NCI-H187 treated with DMSO at 0.1 percent for 48 hours (cell line): ENCODE data around the gene FGFR3.

Experiments used
- DNase-seq: peaks from one replicate; lab custom pipeline; 2025; lab: John Stamatoyannopoulos, UW

Gene FGFR3

DNA sequence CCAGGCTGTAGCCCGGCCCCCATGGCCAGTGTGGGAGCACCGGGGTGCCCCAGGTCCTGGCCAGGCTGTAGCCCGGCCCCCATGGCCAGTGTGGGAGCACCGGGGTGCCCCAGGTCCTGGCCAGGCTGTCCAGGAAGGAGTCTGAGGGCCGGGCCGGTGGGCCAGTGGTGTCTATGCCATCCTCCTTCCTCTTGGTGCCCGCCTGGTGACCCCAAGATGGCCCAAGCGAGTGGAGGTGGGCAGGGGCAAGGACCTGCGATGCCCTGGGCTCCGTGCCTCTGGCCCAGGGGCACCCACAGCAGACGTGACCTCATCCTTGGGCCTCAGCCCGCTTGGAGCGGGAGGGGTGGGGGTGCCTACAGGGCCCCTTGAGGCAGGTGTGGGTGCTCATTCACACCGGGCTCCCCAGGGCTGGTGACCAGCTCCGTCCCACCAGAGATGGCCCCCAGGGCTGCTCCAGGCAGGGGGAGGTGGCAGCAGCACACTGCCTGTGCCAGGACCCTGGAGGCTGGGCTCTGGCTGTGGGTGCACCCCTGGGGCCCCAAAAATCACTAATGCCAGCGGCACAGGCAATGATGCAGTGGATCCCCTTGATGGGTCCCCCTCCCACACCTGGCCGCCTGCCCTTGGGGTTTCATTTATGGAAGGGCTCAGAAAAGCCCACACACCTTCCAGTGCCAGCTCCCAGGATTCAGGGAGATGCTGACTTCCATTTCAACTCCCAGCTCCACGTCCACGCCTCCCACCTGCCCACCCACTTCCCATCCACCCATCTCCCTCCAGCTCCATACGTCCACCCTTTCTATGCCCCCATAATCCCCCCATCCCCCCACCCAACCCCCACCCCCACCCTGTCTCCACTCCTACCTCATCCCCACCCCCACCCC lies 36.0 kb upstream of the FGFR3 start:
- DNase-seq = no peak

DNA sequence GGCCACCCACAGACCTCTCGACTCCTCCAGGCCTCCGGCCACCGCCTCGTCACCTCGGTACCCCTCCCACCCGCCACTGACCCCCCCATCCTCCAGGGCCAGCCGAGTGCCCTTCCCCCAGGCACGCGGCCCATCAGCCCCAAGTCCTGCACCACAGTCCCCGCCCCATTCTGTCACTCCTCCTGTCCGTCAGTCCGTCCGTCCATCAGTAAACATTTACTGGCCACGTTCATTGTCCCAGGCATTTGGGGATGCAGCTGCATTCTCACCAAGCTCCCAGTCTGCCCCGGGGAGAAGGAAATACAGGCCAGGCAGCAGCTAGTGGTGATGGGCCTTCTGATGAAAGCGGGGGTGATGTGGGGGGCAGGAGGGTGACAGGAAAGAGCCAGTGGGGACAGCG lies 35.3 kb upstream of the FGFR3 start:
- DNase-seq = no peak

DNA sequence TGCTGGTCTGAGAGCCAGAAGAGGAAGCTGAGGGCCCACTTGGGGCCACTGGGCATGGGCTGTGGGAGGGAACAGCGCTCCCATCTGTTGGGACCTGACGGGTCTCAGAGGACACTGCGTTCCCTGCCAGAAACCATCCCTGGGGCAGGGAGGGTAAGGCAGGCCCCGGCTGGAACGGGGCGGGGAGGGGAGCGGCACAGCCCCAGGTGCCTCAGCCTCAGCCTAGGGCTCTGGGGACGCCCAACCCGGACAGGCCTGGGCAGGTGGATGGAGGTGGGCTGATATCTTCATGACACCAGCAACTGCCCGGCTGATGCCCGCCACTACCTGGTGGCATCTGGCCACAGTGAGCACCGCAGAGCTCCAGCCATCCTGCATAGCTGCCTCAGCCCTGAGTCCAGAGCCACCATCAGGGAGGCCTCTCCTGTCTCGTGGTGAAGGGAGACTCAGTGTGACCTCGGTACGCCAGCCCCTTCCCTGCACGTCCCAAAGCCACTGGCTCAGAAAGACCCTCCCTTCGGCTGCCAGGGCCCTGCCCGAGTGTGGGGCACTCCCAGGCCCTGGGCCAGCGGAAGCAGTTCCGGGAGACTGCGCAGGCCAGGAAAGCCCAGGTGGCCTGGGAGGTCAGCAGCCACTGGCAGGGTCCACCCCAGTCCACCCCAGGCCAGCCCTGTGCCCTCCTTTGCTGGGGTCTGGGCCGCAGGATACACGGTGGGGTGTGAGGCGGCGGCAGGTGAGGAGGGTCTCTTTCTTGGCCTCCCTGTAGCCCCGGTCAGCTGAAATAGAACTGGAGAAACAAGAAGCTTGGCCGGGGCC lies 34.6 kb upstream of the FGFR3 start:
- DNase-seq = no peak

DNA sequence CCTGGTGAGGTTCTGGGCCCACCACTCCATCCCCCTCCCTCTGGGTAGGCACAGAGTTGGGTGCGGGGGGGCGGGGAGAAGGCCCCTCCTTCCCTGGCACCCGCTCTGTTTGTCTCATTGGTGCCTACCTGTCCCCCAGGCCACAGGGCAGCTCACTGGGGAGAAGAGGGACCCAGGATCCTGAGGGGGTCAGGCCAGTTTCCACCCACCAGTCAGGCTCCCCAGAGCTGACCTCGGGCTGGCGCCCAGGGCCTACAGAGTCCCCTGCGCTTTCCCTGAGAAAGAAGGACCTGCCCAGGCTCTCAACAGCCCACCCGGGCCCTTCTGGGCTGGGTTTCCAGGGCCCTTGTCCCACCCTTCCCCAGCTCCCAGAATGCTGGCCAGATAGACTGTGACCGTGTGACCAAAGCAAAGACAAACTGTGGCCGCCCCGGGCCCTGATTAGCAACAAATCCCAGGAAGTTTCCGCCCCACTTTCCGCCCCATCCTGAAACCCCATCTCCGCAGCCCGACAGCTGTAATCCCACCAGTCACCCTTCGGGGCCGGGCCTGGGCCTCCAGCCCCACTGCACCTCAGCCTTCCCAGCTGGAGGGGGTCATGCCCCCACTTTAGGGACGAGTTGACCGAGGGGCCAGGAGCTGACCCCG lies 33.8 kb upstream of the FGFR3 start:
- no peak for DNase-seq

DNA sequence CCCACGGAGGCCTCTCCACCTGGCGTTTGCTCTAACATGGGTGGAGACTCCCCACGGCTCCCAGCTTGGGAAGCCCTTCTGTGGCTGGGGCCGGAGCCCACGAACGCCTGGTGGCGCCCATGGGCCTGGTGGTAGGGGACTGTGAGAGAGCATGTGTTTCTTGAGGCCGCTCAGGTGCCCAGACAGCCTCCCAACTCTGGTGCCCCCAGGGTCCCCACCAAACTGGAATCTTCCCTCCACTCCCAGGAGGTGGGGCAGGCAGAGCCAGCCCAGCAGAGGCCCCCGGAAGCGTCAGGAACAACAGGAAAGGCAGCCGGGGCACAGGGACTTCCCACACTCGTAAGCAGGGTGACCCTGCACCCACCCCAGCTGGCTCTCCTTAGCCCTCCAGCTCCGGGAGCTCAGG lies 33.3 kb upstream of the FGFR3 start:
- DNase-seq = no peak

DNA sequence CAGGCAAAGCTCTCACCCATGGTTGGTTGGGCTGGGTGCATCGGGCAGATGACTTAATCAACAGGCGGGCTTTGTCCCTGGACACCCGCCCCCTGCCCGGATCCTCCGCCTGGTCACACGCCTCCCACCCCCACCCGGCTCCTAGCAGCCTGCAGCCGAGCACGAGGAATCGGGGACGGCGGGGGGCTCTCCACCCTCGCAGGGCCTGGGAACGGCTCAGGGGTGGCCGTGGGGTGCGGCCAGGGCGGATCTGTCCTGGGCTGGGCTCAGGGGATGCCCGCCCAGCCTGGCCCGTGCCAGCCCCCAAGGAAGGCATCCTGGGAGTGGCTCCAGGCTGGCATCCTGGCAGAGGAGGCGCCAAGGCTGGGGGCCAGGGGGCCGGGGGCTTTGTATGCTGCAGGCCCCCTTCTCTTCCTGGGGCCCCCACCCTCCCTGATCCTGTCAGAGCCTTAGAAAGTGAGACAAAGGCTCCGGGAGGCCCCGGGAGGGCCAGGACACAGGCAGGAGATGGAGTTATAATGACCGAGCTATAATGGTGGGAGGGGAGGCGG lies 32.5 kb upstream of the FGFR3 start:
- DNase-seq = no peak

DNA sequence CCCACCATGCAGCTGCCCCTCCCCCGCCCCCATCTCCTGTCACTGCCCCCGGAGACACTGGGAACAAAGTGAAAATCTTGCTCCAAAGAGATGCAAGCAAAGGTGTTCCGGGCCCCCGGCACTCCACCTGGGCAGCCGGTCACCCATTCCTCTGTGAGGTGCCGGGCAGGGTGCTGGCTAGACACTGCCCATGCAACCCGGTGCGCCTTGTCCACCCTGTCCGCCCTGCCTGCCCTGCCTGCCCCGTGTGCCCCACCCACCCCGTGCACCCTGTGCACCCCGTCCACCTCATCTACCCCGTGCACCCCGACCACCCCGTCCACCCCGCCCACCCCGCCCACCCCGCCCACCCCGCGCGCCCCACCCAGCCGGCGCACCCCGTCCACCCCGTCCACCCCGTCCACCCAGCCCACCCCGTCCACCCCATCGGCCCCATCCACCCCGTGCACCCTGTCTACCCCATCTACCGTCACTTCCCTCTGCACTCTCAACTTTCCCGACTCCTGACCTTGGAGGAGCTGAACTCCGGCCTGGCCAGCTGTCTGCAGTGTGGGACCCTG lies 31.9 kb upstream of the FGFR3 start:
- no peak for DNase-seq

DNA sequence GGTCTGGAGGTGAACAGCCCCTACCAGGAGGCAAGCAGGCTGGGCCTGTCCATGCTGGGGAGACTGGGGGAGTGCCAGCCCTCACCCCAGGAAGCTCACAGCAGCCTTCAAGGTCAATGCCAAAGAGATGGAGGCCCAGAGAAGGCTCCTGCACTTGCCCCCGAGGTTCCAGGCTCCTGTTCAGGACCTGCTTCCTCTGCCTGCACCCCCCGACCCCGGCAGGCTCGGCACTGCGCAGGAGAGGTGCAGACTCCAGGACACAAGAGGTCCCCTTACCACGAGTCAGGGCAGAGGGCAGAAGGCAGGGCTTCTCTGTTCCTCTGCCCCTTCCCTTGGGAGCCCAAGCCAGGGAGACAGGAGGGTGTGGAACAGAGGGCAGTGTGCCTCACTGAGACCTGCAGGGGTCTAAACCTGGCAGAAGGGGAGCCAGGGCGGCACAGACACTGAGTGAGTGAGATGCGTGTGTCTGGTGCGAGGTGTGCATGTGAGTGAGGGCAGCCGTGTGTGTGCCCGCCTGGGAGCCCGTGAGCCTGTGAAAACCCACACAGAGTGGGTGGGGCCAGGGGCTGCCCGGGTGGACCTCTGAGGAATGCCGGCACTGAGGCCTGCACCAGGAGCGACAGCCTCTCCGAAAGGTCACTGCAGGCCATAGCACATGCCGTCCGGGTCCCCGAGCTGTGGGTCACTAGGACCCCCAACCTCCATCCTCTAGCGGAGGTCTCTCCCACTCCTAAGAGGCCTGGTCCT lies 30.7 kb upstream of the FGFR3 start:
- DNase-seq = no peak

DNA sequence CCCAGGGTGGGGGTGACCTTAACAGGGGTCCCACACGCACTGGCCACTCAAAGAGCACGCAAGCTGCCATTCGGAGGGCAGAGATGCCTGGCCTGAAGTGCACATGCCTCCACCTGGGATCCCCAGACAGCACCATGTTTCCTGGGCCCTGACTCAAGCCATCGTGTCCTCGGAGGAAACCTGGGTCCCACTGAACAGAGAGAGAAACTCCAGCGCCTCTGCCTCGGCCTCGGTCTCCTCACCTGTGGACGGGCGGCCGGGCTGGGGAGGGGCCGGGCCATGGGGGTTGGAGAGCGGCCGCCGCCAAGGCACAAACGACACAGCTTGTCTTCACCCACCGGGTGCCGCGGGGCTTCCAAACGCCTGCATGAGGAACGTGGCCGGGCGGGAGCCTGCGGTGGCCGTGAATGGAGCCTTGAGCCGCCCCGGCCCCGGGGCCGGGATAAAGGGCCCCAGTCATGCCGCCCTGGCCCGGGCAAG lies 30.0 kb upstream of the FGFR3 start:
- no peak for DNase-seq

DNA sequence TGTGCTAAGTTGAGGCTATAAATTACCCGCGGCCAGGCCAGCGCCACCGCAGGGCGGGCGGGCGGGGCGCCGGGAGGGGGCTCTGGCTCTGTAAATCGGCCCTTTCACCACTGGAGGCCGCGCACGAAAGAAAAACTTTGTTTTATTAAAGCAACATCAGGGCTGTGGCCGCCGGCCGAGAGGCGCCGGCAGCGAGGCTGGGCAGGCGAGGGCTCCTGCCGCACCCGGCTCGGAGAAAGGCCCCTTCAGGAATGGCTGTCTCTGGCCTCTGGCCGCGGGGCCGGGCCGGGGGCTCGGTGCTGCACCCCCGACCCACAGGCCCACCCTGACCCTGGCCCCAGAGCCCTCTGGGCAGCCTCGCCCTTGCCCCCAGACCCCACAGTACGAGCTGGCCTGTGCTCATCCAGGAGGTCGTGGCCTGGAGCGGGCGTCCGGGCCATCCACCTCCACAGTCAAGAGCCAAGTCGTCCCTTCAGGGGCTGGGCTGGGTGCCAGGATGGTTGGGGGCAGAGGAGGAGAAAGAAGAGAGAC lies 29.5 kb upstream of the FGFR3 start:
- DNase-seq = no peak

DNA sequence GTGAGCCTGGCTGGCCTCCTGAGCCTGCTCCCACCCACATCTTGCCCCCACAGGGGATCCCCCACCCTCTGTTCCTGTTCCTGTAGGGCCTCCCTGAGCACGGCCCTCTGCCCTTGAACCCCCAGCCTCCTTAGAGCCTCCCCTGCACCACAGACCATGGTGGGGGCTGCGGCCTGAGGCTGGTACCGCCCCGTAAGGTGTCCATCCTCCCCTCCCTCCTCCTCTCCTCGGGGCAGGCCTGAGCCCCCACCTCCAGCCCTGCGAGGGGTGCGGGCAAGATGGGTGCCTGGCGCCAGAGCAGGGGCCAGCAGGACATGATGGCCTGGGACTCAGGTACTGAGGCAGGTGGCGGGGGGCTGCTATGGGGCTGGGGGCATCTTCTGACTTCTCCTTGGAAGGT lies 28.4 kb upstream of the FGFR3 start:
- no peak for DNase-seq

DNA sequence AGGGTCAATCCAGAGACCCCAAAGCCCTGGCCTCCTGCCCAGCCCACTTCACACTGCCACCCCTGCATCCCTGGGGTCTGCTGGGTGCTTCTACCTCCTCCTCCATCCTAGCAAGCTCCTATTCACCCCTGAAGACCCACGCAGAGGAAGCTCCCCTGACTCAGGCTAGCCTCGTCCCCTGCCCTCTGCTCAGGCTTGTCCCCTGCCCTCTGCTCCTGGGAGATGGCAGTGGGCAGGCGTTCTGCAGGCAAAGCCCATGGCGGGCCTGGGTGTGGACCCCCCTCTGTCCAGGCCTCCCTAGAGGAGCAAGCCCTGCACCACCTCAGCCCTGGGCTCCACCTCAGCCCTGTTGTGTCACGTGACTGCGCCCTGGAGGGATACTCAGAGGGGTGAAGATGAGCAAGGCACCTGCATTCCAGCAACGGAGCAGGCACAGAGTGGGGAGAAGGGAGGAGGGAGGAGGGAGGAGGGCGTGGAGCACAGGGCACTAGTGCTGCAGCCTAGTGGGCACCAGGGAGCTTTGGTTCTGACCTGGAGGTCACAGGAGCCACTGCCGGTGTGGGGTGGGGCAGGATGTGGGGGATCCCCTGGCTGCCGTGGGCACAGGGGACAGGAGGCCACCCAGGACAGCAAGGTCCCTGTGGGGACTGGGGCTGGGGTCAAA lies 27.6 kb upstream of the FGFR3 start:
- DNase-seq = no peak

DNA sequence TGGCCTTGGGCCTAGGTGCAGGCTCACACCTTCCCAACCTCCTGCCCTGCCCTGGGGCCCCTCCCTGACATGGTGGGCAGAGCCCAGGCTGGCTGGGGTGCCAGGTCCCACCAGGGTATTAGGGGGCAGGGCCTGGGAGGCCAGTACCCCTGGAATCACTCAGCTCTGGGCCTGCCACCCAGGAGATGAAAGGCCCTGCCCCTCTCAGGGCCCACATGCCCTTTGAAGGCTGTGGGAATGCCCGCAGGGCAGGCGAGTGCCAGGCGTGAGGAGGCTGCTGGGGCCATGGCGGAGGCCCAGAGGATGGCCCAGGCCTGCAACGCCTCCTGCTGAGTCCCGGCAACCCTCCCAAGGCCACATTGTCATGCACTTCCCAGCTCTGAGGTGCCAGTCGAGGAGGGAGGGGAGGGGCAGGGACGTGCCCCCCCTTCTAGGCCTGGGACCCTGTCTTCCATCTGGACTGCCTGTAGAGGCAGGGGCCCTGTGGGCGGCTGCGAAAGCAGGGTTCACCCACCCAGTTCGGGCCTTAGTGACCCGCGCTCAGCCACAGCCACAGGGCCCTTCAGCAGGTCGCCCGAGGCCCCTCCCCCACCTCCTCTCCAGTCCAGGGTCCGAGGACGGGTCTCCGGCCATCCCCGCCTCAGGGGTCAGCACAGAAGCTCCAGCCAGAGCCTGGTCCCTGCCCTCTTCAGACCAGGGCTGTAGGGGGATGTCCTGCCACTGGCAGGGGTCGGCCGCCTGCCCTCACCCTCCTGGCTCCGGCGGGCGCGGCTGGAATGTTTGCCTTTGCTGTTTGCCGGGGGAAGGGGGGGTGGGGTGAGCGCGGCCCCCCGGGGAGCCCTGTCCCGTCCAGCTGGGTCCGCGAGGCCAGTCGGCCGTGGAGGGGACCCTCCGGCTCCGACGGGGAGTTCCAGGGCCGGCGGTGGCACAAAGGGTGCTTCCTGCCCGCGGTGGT lies 26.7 kb upstream of the FGFR3 start:
- no peak for DNase-seq

DNA sequence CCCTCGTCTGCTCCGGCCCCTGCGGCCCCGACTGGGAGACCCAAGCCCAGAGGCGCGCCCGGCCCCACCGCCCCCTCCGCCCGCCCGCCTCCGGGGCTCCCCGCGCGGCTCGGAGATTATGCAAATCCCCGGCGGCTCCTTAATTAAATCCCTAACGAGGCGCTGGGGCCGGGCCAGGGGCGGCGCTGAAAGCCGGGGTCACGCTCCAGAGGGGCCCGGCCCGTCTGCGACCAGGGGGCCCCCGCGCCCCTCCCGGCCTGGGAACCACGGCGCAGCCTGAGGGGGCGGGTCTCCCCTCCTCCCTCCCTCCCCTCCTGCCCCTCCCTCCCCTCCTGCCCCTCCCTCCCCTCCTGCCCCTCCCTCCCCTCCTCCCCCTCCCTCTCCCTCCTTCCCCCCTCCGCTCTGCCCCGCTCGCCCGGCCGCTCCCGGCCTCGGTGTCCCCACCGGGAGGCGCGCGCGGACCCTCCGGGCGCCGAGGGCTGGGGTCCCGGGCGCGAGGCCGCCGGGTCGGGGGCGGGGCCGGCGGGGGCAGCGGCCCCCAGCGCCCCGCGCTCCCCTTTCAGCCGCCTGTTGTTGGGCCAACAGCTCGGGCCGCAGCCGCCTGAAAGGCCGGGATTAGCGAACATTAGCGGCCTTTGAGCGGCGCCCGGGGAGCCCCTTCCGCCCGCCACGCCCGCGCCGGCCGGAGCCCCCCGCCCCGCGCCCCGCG lies 25.9 kb upstream of the FGFR3 start:
- DNase-seq = no peak

DNA sequence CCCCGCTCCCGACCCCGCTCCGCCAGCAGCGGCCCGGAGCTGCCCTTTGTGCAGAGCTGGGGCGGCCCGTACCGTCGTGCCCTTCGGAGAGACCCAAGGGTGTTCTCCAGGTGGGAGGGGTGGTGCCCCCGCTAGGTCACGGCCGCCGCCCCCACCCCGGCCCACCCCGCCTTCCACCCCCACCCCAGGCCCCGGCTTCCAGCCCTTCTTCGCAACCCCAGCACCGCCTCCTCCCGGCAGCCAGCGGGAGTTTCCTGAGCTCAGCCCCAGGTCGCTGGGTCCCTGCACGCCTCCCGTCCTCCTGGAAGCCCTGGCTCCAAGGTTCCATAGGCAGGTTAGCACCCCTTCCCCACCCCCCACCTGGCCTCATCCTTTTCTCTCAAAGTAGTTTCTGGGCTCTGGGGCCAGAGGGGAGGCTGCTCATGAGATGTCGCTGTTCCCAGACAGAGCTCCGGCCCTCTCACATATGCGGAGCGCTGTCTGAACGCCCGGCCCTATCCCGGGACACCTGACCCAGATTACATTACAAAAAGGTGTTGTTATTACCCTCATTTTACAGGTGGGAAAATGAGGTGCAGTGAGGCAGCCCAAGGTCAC lies 25.2 kb upstream of the FGFR3 start:
- no peak for DNase-seq

DNA sequence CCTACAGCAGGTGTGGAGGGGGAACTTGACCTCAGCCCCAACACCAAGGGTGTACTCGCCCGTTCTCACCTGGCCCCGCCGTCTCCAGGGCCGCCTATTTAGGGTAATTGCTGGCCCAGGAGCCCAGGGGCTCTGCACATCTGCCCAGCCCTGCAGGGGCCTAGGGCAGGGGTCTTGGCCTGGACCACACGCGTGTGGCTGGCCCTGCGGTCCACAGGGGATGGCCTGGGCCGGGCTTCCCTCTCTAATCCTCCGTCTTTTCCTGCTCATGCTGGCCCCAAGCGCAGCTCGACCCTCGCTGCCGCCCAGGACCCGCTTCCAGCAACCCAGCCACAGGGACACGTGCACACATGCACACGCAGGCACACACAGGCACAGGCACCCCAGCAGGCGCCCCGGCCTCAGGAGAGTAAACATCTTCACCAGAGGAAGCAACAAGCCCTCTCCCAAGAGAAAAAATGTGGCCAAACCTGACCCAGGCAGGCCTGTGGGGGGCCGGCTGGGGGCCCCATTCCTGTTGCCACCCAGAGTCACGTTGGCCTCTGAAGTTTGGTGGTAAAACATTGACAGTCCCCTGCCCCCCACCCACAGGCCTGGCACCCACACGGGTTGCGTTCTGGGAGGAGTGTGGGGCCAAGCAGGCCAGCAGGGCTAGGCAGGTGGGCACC lies 24.6 kb upstream of the FGFR3 start:
- no peak for DNase-seq

DNA sequence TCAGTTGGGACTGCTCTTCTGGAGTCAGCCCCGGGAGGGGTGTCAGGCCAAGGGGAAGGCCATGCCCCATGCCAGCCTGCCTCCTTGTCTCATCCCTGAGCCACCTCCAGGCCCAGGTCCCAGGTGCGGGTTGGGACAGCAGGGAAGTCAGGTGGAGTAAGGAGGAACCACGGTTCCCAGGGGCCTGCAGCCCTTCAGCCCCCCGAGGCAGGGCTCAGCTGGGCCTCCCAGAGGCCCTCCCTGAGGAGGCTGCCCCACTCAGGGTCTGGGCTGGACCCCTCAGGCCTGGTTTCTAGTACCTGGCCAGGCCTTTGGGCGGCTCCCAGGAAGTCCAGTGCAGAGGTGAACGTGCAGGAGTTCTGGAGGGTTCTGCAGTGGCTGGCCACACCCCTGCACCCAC lies 23.4 kb upstream of the FGFR3 start:
- no peak for DNase-seq

DNA sequence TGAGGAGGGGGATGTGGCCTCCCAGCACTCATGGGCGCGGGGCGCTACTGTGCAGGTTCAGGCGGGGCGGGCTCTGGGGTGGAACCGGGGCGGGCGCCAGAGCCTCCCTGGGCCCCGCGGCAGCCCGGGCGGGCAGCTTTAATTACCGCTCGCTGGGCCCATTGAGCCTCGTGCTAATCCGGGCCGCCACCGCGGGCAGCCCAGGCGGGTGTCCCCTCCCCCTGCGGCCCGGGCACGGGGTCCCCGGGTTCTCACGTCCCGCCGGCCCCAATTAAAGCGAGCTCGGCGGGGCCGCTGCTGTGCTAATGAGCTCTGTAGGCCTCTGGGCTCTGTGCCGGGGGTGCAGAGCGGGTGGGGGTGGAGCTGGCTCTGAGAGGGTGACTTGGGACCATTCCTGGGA lies 22.8 kb upstream of the FGFR3 start:
- no peak for DNase-seq
